Neural progenitor cell (in vitro differentiated cells): ENCODE measurements around the gene APOBEC3G.

Experiments
- EZH2 ChIP-seq: fragments of 200-600 bp; sonication (generic); IDR thresholded peaks from 2 replicates; pipeline ENCODE4 v1.6.1; 2017; ENCODE audit warnings: antibody characterized with exemption, mild to moderate bottlenecking, moderate library complexity
- EZH2phosphoT487 ChIP-seq: fragments of 200-600 bp; sonication (generic); IDR thresholded peaks from 2 replicates; pipeline ENCODE4 v1.6.1; 2017; ENCODE audit warnings: antibody characterized with exemption
- TF ChIP-seq, protein P1 (sequence below): fragments of 200-600 bp; sonication (generic); IDR thresholded peaks from 2 replicates; pipeline ENCODE4 v1.5.1; 2017; ENCODE audit warnings: antibody characterized with exemption, mild to moderate bottlenecking

DNA sequence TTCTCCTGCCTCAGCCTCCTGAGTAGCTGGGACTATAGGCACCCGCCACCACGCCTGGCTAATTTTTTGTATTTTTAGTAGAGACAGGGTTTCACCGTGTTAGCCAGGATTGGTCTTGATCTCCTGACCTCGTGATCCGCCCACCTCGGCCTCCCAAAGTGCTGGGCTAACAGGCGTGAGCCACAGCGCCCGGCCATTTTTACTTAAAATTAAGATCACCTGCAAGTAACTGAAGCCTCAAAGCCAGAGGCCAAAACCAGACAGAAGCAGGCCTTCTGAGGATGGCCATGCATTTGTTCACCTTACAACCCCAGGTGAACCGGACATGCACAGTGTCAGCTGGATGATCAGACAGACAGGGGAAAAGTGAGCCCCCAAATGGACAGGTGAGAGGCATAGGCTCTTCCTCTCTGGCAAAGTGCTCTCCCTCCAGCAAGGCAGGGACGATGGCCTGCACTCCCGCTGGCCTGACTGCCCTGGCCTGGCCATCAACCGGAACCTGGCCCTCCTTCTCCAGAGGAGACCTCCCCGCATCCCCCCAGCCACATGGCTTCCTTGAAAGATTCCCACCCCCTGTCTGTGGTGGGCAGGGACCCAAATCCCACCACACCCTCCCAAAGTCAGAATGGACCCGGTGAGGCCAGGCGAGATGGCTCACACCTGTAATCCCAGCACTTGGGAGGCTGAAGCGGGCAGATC, 45.8 kb downstream of the APOBEC3G start:
- TF ChIP-seq, protein P1, sequence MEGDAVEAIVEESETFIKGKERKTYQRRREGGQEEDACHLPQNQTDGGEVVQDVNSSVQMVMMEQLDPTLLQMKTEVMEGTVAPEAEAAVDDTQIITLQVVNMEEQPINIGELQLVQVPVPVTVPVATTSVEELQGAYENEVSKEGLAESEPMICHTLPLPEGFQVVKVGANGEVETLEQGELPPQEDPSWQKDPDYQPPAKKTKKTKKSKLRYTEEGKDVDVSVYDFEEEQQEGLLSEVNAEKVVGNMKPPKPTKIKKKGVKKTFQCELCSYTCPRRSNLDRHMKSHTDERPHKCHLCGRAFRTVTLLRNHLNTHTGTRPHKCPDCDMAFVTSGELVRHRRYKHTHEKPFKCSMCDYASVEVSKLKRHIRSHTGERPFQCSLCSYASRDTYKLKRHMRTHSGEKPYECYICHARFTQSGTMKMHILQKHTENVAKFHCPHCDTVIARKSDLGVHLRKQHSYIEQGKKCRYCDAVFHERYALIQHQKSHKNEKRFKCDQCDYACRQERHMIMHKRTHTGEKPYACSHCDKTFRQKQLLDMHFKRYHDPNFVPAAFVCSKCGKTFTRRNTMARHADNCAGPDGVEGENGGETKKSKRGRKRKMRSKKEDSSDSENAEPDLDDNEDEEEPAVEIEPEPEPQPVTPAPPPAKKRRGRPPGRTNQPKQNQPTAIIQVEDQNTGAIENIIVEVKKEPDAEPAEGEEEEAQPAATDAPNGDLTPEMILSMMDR, result no peak
- TF ChIP-seq EZH2 (no peak), EZH2phosphoT487 (no peak)
